ENCODE measurements around the gene KDM5B. TPM values are rescaled to one million over a fixed set of nuclear protein-coding genes. Genes with fewer than 3 reads are reported as not detected.

Gene KDM5B
- total and polyA plus RNA-seq, 9 of the 15 experiments (the other 6 are each of a cell fraction or from before 2014, with no cell fraction given): 15.4 to 90.6 (median 57.1) TPM

DNA sequence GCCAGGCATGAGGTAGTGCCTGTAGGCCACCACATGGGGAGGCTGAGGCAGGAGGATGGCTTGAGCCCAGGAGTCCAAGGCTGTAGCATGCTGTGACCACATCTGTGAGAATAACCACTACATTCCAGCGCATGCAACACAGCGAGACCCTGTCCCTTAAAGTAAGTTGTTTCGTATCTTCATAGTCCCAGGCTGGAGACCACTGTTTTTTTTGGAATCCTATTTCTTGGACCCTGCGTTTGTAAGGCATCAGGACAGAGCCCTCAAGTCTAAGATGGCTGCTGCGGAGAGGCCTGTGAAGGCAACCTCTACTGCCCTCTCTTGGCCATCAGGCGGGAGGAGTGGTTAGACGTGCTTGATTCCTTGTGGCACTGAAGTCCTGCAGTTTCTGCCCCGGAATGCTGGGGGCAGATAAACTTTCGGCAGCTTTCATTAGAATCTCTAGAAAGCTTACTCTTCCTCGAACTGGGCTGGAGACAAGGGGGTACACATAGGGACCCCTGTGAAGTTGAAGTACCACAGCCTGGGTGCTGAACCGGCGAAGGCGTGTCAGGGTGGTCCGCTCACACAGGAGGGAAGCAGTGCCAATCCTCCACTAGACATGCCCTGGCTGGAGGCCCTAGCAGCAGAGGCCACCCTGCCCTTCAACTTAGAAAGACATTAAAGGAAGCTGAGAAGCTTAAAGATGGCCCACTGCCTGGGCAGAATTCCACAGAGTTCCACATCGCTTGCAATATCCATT lies 44.1 kb upstream of the KDM5B start (continued):
- TF ChIP-seq CBX3 (IDR thresholded peaks at IDR 0.05; ENCODE audit: borderline replicate concordance in 1 of 2, low read length in 2 of 2) (peak in 1 of 2 experiments; percentile 81; a peak in 2 of 3 replicates), BCOR (IDR thresholded peaks at IDR 0.05) (peak; percentile 71), KLF13 (tag; IDR thresholded peaks at IDR 0.05; ENCODE audit: borderline replicate concordance, low read depth) (peak; percentile 36; the same call in 1 of the 2 replicates), TEAD4 (IDR thresholded peaks at IDR 0.05; ENCODE audit: low read length) (peak; percentile 61), TEAD4 (CRISPR knock-in tag; IDR thresholded peaks at IDR 0.05; ENCODE audit: borderline replicate concordance) (no peak), NFRKB (IDR thresholded peaks at IDR 0.05; ENCODE audit: low read depth) (0 out of 2 replicates have a peak, but pooled peaks have one; percentile 67), U2AF1 (optimal IDR thresholded peaks at IDR 0.05; ENCODE audit: low read depth, low read length) (no peak), PHF20 (IDR thresholded peaks at IDR 0.05; ENCODE audit: partially characterized antibody) (peak; percentile 57), JUN (IDR thresholded peaks at IDR 0.05; ENCODE audit: borderline replicate concordance, low read depth, low read length) (0 out of 2 replicates have a peak, but pooled peaks have one; percentile 26), JUN (CRISPR knock-in tag; IDR thresholded peaks at IDR 0.05; ENCODE audit: borderline replicate concordance) (no peak), EHMT2 (IDR thresholded peaks at IDR 0.05) (peak; percentile 68; the same call in 1 of the 2 replicates), KLF1 (tag; IDR thresholded peaks at IDR 0.05) (0 out of 2 replicates have a peak, but pooled peaks have one; percentile 14), CTBP1 (IDR thresholded peaks at IDR 0.05; ENCODE audit: borderline replicate concordance) (peak; percentile 36; the same call in 1 of the 2 replicates), SMAD4 (CRISPR knock-in tag; conservative IDR thresholded peaks at IDR 0.05) (0 out of 2 replicates have a peak, but pooled peaks have one; percentile 33), MTA3 (IDR thresholded peaks at IDR 0.05; ENCODE audit: borderline replicate concordance) (0 out of 2 replicates have a peak, but pooled peaks have one; percentile 22), SMARCA4 (IDR thresholded peaks at IDR 0.05) (0 out of 2 replicates have a peak, but pooled peaks have one; percentile 17), MYNN (IDR thresholded peaks at IDR 0.05) (0 out of 2 replicates have a peak, but pooled peaks have one; percentile 19), MYNN (CRISPR knock-in tag; IDR thresholded peaks at IDR 0.05) (no peak), RB1 (IDR thresholded peaks at IDR 0.05; ENCODE audit: low read depth) (peak; percentile 57; the same call in 1 of the 2 replicates), TBP (optimal IDR thresholded peaks at IDR 0.05; ENCODE audit: low read depth, low read length) (peak; percentile 7), RBM25 (IDR thresholded peaks at IDR 0.05; ENCODE audit: low read depth, low read length, severe bottlenecking) (peak; percentile 42), MYC (IDR thresholded peaks at IDR 0.05; ENCODE audit: low read depth, low read length) (peak; percentile 14; the same call in 1 of the 2 replicates), MYC (CRISPR knock-in tag; IDR thresholded peaks at IDR 0.05; ENCODE audit: borderline replicate concordance, low read depth) (no peak), ILK (tag; IDR thresholded peaks at IDR 0.05; ENCODE audit: borderline replicate concordance, low read depth) (no peak), ZBTB8A (IDR thresholded peaks at IDR 0.05; ENCODE audit: partially characterized antibody) (no peak)
- TF ChIP-seq, protein P1, sequence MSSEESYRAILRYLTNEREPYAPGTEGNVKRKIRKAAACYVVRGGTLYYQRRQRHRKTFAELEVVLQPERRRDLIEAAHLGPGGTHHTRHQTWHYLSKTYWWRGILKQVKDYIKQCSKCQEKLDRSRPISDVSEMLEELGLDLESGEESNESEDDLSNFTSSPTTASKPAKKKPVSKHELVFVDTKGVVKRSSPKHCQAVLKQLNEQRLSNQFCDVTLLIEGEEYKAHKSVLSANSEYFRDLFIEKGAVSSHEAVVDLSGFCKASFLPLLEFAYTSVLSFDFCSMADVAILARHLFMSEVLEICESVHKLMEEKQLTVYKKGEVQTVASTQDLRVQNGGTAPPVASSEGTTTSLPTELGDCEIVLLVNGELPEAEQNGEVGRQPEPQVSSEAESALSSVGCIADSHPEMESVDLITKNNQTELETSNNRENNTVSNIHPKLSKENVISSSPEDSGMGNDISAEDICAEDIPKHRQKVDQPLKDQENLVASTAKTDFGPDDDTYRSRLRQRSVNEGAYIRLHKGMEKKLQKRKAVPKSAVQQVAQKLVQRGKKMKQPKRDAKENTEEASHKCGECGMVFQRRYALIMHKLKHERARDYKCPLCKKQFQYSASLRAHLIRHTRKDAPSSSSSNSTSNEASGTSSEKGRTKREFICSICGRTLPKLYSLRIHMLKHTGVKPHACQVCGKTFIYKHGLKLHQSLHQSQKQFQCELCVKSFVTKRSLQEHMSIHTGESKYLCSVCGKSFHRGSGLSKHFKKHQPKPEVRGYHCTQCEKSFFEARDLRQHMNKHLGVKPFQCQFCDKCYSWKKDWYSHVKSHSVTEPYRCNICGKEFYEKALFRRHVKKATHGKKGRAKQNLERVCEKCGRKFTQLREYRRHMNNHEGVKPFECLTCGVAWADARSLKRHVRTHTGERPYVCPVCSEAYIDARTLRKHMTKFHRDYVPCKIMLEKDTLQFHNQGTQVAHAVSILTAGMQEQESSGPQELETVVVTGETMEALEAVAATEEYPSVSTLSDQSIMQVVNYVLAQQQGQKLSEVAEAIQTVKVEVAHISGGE (CRISPR knock-in tag; IDR thresholded peaks at IDR 0.05): peak in 1 of 3 experiments; percentile 61; a peak in 1 of 6 replicates

Measured in K562 (cell line).